ENCODE data around the gene SYT1.
A peak's percentile ranks its signal among the peaks of the same experiment; 100 is the strongest.

SYT1 gene

DNA sequence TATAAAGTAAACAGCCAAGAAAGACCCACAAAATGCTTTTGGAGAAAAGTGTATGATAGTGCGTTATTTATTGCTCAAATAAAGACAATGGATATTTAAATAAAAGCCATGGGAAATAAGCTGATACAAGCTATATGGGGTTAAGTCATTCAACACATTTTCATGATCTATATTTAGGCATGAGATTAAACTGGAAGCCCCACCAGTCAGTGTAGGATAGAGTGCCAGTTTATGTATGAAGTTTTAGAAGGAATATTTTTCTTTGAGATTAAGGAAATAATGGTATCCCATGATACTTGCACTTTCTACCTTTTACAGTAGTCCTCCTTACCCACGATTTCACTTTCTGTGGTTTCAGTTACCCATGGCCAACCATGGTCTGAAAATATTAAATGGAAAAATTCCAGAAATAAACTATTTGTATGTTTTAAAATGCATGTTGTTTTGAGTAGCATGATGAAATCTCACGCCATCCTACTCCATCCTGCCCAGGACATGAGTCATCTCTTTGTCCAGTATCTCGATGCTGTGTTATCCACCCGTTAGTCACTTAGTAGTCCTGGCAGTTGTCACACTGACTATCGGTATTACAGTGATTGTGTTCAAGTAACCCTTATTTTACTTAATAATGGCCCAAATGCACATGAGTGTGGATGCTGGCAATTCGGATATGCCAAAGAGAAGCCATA lies 22.3 kb downstream of the SYT1 start:
- TF ChIP-seq, protein P1, sequence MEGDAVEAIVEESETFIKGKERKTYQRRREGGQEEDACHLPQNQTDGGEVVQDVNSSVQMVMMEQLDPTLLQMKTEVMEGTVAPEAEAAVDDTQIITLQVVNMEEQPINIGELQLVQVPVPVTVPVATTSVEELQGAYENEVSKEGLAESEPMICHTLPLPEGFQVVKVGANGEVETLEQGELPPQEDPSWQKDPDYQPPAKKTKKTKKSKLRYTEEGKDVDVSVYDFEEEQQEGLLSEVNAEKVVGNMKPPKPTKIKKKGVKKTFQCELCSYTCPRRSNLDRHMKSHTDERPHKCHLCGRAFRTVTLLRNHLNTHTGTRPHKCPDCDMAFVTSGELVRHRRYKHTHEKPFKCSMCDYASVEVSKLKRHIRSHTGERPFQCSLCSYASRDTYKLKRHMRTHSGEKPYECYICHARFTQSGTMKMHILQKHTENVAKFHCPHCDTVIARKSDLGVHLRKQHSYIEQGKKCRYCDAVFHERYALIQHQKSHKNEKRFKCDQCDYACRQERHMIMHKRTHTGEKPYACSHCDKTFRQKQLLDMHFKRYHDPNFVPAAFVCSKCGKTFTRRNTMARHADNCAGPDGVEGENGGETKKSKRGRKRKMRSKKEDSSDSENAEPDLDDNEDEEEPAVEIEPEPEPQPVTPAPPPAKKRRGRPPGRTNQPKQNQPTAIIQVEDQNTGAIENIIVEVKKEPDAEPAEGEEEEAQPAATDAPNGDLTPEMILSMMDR (IDR thresholded peaks at IDR 0.05; ENCODE audit: control extremely low read depth, extremely low read depth, low read depth, missing control alignments) = no peak
- POLR2A ChIA-PET = no interaction called here
- CTCF ChIA-PET = interaction anchor here (1.1 kb wide), 1 partner anchor 34 kb away, joined by 3 read pairs; no protein-coding TSS in a partner anchor
- no peak for DNase-seq (ENCODE audit: extremely low spot score)

DNA sequence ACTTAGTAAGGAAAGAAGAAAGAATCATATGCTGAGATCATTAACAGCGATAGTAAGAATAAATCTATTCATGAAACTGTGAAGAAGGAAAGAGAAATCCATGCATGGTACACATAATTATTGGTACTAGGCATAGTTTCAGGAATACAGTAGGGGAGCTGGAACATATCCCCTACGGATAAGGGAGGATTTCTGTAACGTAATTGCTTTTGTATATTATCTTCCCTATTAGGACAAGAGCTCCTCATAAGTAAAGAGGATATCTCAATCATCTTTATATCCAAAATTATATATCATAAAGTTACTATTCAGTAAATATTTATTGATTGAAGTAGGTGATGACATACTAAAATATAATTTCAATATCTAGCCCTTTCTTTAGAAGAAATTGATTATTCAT lies 22.9 kb downstream of the SYT1 start:
- TF ChIP-seq, protein P1 (IDR thresholded peaks at IDR 0.05; ENCODE audit: control extremely low read depth, extremely low read depth, low read depth, missing control alignments) = no peak
- ChIA-PET CTCF (no interaction called here), POLR2A (no interaction called here)
- DNase-seq (ENCODE audit: extremely low spot score) = no peak

DNA sequence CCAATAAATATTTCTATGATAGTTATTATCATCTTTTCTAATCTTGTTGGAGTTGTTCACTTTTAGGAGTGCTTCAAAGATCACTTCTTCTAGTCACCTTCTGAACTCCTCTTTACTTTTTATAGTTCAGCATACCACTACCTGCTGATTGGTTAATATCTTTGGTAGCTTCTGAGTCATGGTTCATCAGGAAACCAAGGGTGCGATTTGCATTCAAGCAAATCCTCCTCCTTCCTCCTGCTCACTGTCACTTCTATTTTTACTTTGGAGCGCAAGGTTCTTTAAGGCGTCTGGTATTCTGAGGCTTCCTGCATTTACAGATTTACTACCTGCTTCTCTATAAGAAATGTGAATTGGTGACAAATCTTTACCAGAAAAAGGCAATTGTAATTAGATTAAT lies 24.0 kb downstream of the SYT1 start:
- TF ChIP-seq, protein P1 (IDR thresholded peaks at IDR 0.05; ENCODE audit: control extremely low read depth, extremely low read depth, low read depth, missing control alignments) = no peak
- ChIA-PET POLR2A (no interaction called here), CTCF (no interaction called here)
- DNase-seq (ENCODE audit: extremely low spot score) = peak; percentile 7

DNA sequence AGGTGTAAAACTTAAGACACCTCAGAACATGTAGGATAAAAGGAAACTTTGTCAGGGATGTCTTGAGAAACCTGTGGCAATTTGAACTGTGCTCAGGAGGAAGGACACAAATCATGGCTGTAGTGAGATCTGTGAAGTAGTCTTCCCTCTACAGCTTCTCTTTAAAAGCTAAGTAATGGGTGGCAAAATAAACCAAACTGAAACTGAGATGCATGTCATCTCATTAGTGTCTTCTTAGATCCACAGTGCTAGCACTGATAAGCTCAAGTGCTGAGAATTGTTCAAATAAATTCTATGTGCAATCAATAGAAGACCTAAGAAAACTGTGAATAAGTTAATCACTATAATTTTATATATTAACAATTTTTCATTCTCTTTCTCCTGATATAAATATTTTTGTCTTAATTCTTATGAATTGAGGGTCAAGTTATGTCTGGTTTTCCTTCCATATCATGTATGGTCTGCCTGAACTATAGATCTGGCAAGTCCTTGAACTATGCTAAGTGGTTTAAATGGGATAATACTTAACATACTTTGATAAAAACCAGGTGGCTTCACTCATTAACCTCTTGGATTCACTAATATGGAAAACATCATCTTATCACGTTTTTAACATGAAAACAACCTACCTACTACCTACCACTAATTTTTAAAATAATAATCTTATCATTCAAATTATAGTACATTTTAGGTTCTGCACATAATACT lies 27.2 kb downstream of the SYT1 start:
- ChIA-PET CTCF (interaction anchor here (1.0 kb wide), 1 partner anchor 21 kb away, joined by 3 read pairs; no protein-coding TSS in a partner anchor), POLR2A (no interaction called here)
- DNase-seq (ENCODE audit: extremely low spot score) = no peak
- TF ChIP-seq, protein P1 (IDR thresholded peaks at IDR 0.05; ENCODE audit: control extremely low read depth, extremely low read depth, low read depth, missing control alignments) = no peak

DNA sequence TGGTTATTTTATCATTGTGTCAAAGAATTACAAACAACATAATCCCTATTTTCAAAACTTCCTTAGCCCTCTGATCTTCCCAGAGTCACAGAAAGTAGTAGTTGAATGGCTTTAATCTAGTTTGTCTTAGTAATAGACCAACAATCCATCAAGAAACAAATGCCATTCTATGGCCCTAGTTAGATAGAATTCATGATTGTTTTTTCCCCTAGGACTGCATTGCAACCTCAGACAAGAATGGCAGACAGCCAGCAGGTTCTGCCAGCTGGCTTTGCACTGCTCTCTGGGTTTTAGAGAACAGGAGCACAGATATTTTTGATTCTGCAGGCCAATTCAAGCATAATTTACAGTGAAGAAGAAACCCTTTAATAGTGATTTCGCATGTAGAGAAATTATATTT lies 33.8 kb downstream of the SYT1 start:
- no peak for DNase-seq (ENCODE audit: extremely low spot score)
- ChIA-PET CTCF (no interaction called here), POLR2A (no interaction called here)
- TF ChIP-seq, protein P1 (IDR thresholded peaks at IDR 0.05; ENCODE audit: control extremely low read depth, extremely low read depth, low read depth, missing control alignments) = no peak

DNA sequence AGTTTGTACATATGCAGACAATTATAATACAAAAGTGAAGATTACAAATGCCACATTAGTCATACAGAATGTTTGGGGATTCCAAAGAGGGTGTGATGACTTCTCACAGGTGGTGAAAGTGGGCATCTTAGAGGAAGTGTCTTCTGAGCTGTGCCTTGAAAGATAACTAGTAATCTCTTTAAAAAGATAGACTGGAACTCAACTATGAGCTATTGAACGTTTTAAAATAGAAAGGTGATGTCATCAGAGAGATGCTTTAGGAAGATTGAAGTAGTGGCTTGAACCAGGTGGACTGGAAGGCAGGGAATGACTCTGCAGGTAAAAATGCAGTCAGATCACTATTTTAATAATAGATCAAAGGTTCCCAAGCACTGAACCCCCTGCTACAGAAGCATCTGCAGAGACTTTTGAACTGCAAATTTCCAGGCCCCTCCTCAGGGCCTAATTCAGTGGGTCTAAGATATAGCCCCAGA lies 50.3 kb downstream of the SYT1 start:
- TF ChIP-seq, protein P1 (IDR thresholded peaks at IDR 0.05; ENCODE audit: control extremely low read depth, extremely low read depth, low read depth, missing control alignments) = no peak
- ChIA-PET CTCF (interaction anchor here (0.6 kb wide), 1 partner anchor 13 kb away, joined by 3 read pairs; no protein-coding TSS in a partner anchor), POLR2A (no interaction called here)
- DNase-seq (ENCODE audit: extremely low spot score) = no peak
